HG03039 (cell line): ENCODE data around the gene DNAJC5.
"Not testable (repeated sequence)": the region's sequence is repeated elsewhere in the genome, so short reads cannot be mapped to it uniquely, and the experiment has no call there.

Source experiments
- ATAC-seq: cut with Tn5 transposase; IDR thresholded peaks from one replicate; pipeline ENCODE4 v1.9.1; 2021; ENCODE audit warnings: mild to moderate bottlenecking, moderate library complexity; ENCODE audit not compliant: unreplicated experiment

Gene DNAJC5

DNA sequence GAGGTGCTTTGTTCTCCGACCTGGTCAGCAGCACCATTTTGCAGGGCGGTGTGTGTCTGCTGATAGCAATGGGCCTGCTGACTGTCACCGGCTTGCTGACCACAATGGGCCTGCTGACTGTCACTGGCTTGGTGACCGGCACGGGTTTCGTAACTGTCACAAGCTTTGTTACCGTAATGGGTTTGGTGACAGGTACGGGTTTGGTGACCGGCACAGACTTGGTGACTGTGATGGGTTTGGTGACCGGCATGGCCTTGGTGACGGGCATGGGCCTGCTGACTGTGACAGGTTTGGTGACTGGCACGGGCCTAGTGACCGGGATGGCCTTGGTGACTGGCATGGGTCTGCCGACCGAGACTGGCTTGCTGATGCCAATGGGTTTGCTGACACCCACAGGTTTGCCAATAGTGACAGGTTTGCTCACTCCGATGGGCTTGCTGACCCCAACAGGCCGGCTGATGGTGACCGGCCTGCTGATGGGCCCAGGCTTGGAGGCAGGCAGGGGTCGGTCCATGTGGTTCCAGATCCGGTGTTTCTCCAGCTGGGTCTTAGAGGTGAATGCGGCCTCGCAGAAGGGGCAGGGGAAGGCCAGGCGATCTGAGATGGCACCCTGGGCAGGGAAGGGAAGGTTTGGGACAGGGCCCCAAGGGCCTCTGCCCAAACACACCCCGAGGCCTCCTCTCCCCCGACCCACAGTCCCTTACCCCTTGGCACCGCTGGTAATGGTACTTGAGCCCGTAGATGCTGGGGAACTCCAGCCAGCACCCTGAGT lies 71.4 kb downstream of the DNAJC5 start:
- no peak for ATAC-seq

DNA sequence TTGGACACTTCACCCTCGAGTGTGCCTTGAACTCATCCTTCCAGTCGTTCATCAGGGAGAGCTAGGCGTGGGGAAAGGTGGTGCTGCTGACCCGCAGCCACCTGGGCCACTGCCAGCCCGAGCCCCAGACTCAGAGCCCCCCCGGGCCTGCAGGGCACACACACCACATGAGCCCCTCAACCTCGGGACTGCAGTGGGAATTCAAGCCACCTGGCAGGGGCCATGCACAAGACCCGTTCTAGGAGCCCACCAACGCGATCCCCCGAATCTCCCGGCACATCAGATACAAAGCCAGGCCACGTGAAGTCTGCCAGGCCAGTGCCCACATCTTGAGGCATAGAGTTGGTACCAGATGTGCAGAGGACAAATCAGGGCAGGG lies 72.0 kb downstream of the DNAJC5 start:
- ATAC-seq = no peak

DNA sequence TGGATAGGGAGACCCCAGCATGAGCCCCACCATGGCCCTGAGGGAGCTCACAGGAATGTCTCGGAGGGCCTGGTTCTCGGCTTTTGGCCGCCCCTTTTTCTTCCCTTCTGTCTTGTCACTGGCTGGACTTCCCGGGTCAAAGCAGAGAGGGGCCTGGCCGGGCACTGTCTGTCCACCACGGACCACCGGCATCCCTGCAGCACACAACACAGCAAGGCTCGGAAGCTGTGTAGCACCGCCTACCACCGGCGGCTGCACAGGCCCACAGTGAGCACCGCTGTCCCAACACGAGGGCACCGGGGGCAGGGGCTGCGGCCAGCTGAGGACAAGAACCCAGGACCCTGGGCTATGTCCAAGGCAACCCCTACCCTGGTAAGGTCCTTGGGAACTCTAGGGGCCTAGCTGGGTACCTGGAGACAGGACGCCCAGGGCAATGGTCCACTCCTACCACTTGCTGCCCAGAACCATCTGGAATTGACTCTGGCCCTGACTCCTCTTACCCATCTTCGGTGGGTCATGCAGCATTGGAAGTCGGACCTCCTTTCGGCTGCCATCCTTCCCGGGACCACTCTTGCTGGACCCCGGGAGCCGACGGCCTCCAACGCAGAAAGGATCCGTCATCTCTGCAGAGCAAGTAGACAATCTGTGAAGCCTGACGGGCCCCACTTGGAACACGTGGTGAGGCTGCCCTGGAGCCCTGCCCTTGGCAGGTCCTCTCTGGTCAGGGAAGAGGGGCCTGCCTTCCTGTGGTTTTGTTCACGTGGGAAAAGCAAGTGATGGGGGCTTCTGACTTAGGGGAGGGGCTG lies 72.6 kb downstream of the DNAJC5 start:
- no peak for ATAC-seq

DNA sequence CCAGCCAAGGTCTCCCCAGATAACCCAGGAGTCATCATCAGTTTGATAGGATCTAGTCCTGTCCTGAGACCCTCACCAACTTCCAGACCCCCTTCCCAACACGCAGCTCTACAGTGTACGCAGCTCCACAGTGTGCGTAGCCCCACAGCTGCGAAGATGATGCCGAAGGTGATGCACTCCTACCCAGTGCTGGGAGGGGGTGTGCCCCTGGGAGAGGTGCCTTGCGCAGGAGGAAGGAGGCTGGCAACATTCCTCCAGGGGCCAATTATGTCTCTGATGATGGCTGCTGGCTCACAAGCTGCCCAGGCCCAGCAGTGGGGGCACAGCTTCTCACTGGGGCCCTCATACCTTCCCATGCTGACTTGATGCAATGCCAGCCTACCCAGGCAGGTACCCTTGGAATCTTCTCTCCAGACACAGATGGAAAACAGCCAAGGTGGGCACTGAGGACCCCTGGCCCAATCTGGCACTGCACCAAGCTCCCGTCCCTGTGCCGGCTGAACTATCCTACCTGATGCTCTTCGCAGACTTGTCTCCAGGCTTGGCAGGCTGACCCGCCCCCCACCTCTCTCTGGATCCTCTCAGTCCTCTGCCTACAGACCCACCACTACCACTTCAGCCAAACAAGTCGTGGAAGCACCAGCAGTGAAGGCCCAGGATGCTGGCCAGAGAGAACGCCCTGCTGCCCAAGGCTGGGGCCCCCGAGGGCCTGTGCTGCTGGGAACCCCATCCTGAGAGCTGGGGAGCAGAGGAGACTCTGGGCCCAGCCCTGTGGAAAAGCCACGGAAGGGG lies 73.4 kb downstream of the DNAJC5 start:
- no peak for ATAC-seq

DNA sequence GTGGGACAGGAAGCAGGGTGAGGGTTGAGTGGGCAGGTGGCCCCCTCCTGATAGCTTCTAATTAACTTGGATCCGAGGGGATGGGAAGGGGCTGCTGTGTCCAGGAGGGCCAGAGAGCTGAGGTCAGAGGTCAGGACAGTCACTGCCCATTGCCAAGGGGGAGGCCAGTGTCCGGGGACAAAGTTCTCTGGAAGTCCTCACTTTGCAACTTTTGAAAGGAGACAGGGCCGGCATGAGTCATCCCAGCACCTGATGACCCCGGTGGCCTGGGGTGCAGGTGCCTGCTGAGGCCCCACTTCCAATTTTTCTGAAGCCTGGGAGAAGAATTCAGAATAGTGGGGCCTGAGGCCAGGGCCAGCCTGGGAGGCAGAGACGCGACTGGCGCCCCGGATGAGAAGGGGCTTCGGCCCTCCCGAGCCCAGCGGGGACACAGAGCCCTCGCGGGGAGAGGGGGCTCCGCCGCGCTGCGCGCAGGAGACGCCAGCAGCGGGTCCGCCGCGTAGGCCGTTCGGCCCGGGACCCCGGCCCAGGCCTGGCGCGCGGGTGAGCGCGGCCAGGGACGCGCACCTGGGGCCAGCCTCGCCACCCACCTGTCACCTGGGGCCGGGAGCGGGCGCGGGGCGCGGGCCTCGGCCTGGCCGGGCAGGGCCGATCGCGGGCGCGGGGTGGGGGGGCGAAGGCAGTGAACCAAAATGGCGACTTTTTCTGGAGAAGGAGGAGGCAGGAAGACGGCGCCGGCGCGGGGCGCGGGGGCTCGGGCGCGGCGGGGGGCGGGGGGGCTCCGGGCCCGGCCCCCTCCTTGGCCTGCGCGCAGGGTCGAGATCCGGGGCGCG lies 74.2 kb downstream of the DNAJC5 start:
- no peak for ATAC-seq

DNA sequence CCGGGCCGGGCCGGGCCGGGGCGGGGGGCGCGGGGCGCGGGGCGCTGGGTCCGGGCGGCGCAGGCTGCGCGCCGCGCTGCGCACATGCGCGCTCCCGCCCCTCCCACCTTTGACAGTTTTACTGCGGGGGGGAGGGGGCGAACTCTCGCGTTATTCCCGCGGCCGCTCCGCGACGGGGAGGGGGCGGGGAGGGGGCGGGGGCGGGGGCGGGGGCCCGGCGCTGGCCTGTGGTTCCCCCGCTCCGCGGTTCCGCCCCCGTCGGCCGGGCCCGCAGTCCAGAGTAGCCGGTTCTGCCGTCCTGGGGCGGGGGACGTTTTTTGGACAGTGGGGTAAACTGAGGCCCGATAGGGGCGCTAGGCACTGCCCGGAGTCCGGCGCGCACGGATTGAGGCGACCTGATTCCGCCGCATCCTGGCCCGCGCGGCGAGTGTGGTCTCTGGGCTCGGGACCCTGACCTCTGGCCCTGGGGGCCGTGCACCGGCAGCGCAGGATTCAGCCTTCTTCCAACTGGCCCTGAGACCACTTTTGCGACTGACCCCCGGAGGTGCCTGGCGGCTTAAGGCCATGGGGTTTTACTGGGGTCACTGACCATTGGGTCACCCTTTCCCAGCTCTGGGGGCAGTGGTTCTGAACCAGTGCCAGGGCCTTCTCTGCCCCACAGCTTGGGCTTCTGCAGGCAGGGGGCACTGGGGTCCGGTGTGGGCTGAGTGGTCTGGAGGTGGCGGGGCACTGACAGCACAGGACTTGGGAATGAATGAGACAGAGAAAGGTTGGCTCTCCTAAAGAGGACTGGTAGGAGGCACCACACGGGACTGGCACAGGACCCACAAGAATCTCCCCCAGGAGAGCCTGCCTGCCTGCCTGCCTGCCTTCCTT lies 75.2 kb downstream of the DNAJC5 start, which contains the start of gene ZNF512B:
Gene ZNF512B, minus strand, starts transcription at position 93 of the 876 bp plus-strand sequence. CDS start 1,980 bp downstream, outside the sequence.
- no peak for ATAC-seq

DNA sequence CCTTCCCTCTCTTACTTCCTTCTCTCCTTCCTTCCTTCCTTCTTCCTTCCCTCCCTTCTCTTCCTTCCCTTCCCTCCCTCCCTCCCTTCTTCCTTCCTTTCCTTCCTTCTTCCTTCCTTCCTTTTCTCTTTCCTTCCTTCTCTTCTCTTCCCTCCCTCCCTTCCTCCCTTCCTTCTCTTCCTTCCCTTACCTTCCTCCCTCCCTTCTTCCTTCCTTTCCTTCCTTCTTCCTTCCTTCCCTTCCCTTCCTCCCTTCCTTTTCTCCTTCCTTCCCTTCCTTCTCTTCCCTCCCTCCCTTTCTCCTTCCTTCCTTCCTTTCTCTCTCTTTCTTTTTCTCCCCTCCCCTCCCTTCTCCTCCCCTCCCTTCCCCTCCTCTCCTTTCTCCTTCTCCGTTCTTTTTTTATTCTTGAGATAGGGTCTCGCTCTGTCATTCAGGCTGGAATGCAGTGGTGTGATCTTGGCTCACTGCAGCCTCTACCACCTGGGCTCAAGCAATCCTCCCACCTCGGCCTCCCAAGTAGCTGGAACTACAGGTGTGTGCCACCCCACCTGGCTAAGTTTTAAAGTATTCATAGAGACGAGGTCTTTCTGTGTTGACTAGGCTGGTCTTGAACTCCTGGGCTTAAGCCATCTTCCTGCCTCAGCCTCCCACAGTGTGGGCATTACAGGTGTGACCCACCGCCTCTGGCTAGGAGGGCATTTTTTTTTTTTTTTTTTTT lies 75.9 kb downstream of the DNAJC5 start:
- no peak for ATAC-seq

DNA sequence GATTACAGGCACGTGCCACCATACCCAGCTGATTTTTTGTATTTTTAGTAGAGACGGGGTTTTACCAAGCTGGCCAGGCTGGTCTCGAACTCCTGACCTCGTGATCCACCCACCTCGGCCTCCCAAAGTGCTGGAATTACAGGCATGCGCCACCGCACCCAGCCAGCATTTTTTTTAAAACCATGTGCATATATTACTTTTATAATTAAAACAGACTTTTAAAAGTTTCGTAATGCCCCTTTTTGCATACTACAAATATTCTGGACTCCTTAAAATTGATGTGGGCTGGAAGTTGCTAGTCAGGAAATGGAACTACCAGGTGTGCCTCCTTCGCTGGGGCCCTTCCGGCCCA lies 77.0 kb downstream of the DNAJC5 start:
- not testable (repeated sequence) for ATAC-seq

DNA sequence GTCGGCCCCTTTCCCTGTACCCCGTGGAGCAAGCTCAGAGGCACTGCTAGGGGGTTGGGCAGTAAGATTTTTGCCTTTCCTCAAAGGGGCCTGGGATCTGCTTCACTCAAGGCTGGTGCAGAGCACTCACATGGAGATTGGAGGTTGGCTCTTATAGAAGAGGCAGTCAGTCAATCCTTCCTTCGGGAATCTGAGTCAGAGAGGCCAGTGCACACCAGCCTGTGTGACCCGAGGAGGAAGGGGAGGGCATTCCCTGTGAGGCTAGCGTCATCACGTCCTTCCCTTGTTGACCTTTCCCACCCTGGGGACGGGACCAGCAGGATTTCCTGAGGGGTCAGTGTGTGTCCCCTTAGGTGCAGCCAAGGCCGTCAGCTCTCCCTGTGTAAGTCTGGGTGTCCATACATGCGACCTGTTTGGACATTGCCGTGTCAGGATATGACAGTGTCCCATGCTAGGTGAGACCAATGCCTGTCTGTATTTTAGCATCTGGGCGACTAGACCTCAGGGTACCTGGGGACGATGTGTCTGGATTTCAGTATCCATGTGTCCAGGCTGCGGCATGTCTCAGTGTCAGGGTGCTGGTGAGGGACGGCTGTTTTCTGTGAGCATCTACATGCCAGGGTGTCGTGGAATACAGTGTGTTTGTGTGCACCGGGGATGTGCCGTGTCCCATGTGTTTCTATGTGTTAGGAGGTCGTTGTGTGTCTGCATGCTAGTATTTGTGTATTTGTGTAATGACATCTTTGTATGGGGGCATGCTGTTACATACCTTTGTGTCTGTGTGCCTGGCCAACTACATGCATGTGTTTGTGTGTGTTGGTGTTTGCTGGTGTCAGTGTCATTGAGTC lies 77.6 kb downstream of the DNAJC5 start:
- ATAC-seq = no peak

DNA sequence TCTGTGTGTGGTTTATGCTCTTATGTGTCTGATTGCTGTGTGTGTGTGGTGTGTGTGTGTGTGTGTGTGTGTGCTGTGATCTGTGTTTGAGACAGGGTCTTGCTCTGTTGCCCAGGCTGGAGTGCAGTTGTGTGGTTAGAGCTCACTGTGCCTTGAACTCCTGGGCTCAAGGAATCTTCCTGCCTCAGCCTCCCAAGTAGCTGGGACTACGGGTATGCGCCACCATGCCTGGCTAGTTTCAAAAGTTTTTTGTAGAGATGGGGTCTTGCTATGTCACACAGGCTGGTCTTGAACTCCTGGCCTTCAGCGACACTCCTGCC lies 78.2 kb downstream of the DNAJC5 start:
- no peak for ATAC-seq

DNA sequence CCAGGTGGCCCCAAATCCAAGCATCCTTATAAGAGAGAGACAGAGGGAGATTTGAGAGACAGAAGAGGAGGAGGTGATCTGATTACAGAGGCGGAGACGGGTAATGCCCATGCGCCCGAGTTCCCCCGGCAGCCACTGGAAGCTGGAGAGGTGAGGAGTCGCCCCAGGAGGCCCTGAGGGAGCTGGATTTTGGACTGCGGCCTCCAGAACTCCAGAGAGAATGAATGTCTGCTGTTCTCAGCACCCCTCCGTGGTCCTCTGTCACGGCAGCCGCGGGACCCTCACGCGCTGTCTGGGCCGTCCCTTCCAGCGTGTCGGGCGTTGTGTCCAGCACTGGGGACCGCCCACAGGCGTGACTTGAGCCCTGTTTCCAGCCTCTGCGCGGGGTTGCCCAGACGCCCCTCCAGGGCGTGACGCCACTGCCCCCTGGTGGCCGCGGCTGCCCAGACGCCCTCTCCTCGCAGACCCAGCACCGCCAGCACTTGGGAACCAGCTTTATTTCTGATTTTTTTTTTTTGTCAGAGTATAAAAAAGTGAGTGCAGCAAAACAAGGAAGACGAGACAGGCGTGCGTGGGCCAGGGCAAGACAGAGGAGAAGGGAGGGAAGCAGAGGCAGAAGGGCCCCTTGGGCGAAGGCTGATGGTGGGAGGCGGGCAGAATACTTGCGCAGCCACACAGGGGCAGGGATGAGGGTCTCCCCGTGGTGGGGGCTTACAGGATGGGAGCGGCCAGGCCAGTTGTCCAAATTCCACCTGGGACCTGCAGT lies 78.9 kb downstream of the DNAJC5 start:
- peak; percentile 43 for ATAC-seq

DNA sequence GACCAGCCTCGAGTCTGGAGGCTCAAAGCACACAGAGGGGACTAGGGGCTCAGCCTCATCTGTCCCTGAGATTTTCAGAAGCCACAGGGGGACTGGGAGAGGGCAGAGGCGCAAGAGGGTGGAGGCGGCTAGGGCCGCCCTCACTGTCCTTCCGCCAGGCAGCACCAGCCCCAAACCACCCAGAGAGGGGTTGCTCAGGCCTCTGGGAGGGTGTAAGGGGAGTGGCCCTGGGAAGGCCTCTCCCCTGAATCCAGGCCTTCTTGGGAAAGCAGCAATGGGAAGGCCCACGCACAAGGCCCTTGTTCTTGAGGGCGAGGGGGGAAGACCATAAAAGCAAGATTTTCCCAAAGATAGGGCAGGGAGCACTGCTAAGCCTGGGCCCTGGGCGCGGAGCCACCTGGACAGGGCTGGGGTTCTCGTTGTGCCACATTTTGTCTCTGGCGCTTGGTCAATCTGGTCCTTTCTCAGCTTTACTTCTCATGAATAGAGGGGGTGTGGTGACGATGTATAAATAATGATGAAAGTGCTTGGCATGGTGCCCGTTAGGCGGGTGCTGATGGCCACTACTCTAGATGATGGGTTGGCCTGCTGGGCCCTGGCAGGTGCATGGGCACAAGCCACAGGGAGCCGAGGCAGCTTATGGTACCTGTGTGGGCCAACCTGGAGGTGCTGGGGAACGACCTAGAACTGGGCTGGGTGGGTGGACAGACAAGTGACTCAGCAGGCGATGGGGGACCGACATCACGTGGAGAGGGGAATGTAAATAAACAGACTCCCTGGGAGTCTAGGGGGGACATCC lies 79.7 kb downstream of the DNAJC5 start:
- no peak for ATAC-seq

DNA sequence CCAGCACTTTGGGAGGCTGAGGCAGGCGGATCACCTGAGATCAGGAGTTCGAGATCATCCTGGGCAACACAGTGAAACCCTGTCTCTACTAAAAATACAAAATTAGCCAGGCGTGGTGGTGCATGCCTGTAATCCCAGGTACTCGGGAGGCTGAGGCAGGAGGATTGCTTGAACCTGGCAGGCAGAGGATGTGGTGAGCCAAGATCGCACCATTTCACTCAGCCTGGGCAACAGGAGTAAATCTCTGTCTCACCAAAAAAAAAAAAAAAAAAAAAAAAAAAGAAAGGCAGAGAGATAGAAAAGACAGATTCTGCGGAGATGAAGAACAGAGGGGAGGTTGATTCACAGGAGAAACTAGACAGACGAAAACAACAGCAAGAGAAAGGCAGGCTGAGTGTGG lies 81.6 kb downstream of the DNAJC5 start:
- ATAC-seq = not testable (repeated sequence)

DNA sequence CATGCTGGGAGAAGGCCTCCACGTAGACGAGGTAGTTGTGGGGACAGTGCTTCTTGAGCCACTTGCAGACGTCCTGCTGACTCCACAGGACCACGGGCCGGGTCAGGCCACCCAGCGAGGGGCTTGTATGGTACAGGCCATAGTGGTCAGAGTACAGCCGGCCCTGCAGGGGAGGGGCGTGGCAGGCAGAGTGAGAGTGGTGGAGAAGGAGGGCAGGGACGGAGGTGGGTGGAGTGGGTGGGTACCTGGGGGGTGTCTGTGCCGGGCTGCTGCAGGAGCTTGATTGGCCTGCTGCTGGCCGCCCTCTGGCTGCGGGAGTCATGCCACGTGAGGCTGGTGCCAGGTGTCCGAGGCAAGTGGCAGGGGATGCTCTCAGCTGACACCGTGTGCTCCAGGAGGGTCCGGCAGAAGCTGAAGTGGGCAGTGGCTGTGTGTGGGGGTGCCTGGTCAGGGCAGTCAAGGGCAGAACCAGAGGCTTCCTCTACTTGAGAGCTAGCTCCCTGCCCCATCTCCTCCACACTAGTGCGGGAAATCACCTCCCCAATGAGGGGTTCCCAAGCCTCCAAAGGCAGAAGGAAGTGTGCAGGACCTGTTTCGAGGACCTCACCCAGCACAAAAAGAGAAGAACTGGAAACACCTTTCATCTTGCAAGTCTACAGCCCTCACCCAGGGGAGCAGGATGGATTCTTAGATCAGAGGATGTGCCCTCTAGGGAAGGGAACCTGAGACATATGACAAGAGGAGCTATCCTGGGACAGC lies 82.2 kb downstream of the DNAJC5 start:
- ATAC-seq = no peak

DNA sequence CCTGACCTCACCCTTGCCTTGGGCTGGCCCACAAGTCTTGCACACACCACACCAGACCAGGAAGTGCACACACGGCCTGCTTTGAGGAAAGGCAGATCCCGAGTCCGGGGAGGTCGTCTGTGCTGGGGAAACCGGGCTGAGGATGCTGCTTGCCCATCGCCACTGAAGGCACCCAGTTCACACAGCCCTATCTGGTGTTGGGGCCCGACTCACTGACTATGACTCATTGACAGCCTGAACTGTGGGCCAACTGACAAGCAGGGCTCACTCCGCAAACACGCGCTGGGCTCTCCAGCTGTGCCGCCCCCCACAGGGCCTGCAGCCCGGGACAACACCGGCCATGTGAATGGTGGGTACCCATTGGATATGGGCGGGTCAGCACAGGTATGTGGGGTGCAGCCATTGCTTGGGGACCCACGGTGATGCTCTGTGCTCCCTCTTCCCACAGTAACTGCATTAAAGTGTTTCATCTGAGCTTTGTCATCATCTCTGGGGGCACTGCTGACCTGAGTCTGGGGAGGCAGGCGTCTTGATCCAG lies 82.9 kb downstream of the DNAJC5 start:
- ATAC-seq = no peak
